Osteoblast (primary cell): ENCODE measurements around the gene PROX1. TPM values are rescaled to one million over a fixed set of nuclear protein-coding genes. Genes with fewer than 3 reads are reported as not detected.
A peak's percentile ranks its signal among the peaks of the same experiment; 100 is the strongest.

Experiments used
- DNase-seq: peaks from one replicate; pipeline ENCODE4 v3.0.0; 2011; ENCODE audit warnings: low spot score, mixed read lengths; ENCODE audit not compliant: insufficient read length; ENCODE audit errors: missing footprints
- H2AFZ ChIP-seq: 2 replicates; pipeline ENCODE4 v1.6.0; 2011; ENCODE audit warnings: mild to moderate bottlenecking, low read length
- H3K27ac ChIP-seq: 2 replicates; pipeline ENCODE4 v1.5.1; 2011; ENCODE audit warnings: mild to moderate bottlenecking, low read depth, low read length, moderate library complexity
- H3K27me3 ChIP-seq: 2 replicates; pipeline ENCODE4 v1.6.0; 2012; ENCODE audit warnings: mild to moderate bottlenecking, control low read depth, inconsistent platforms, low read length, moderate library complexity; ENCODE audit not compliant: insufficient read depth
- H3K36me3 ChIP-seq: 2 replicates; pipeline ENCODE4 v1.5.1; 2011; ENCODE audit warnings: mild to moderate bottlenecking, low read length, control low read depth, moderate library complexity; ENCODE audit not compliant: insufficient read depth
- H3K4me1 ChIP-seq: 2 replicates; pipeline ENCODE4 v1.5.1; 2011; ENCODE audit warnings: mild to moderate bottlenecking, low read length, control low read depth, moderate library complexity; ENCODE audit not compliant: insufficient read depth
- H3K4me2 ChIP-seq: 2 replicates; pipeline ENCODE4 v1.6.0; 2011; ENCODE audit warnings: mild to moderate bottlenecking, low read length; ENCODE audit not compliant: insufficient read depth
- H3K4me3 ChIP-seq: fragments of 200-600 bp; sonication (generic); 3 replicates; pipeline ENCODE4 v1.5.1; 2012; ENCODE audit warnings: mild to moderate bottlenecking, low read length, inconsistent platforms; ENCODE audit not compliant: insufficient read depth
- H3K79me2 ChIP-seq: 2 replicates; pipeline ENCODE4 v1.6.0; 2012; ENCODE audit warnings: mild to moderate bottlenecking, low read length, control low read depth, inconsistent platforms; ENCODE audit not compliant: insufficient read depth
- H3K9me3 ChIP-seq: 2 replicates; pipeline ENCODE4 v1.5.1; 2011; ENCODE audit warnings: low read depth, low read length, control low read depth
- H4K20me1 ChIP-seq: 2 replicates; pipeline ENCODE4 v1.6.0; 2012; ENCODE audit warnings: mild to moderate bottlenecking, low read length, control low read depth; ENCODE audit not compliant: insufficient read depth
- CTCF ChIP-seq: IDR thresholded peaks from 2 replicates; pipeline ENCODE4 v1.5.1; 2011; ENCODE audit warnings: mild to moderate bottlenecking, low read depth, low read length, moderate library complexity; ENCODE audit errors: extremely low read depth
- total RNA-seq: library from RNA; depleted of rRNA; stranded (reverse); fragments of >200 nt; gene quantifications from 2 replicates; pipeline ENCODE4 v1.2.3, GENCODE V29; 2012

Gene PROX1
- total RNA-seq = under 0.01 TPM in 2 replicates

GRCh38 chr1:213987927-213988506 is at the start of gene PROX1:
PROX1 (plus strand) TSS chr1:213987973; CDS start chr1:213996536, 8,563 bp downstream.
- Histone ChIP-seq H3K79me2 (no peaks in the 10 kb centered on the region), H3K27ac (peak within 1 kb of the TSS; percentile 33), H3K27me3 (peaks cover 62% of the 10 kb centered on the region), H4K20me1 (no peaks in the 10 kb centered on the region), H3K9me3 (no peaks in the 10 kb centered on the region), H3K4me2 (peak within 1 kb of the TSS; percentile 98), H2AFZ (peak within 1 kb of the TSS; percentile 96), H3K36me3 (no peaks in the 10 kb centered on the region), H3K4me3 (peak within 1 kb of the TSS; percentile 82), H3K4me1 (peaks cover 10% of the 10 kb centered on the region)
- TF ChIP-seq CTCF = no peak
- no peak for DNase-seq

- H2AFZ ChIP-seq = no peak overlapping the region
- no peaks in the 10 kb centered on the region for H3K9me3 ChIP-seq
- H3K4me3 ChIP-seq = no peak overlapping the region
- no peaks in the 10 kb centered on the region for H3K79me2 ChIP-seq
- no peaks in the 10 kb centered on the region for H3K27me3 ChIP-seq
- H3K27ac ChIP-seq = no peak overlapping the region
- no peak overlapping the region for H3K4me2 ChIP-seq
- H3K36me3 ChIP-seq = no peaks in the 10 kb centered on the region
- H3K4me1 ChIP-seq = no peaks in the 10 kb centered on the region
- no peak for TF ChIP-seq CTCF
- H4K20me1 ChIP-seq = no peaks in the 10 kb centered on the region
- no peak for DNase-seq
These were observed 49.0 kb upstream of the PROX1 start for GRCh38 chr1:213938776-213939175.

- no peak for DNase-seq
- no peaks in the 10 kb centered on the region for H3K27me3 ChIP-seq
- no peaks in the 10 kb centered on the region for H3K36me3 ChIP-seq
- H4K20me1 ChIP-seq = no peaks in the 10 kb centered on the region
- no peak for TF ChIP-seq CTCF
- no peak overlapping the region for H3K4me3 ChIP-seq
- no peaks in the 10 kb centered on the region for H3K79me2 ChIP-seq
- no peak overlapping the region for H3K27ac ChIP-seq
- H2AFZ ChIP-seq = no peak overlapping the region
- no peaks in the 10 kb centered on the region for H3K9me3 ChIP-seq
- no peaks in the 10 kb centered on the region for H3K4me1 ChIP-seq
- no peak overlapping the region for H3K4me2 ChIP-seq
These were observed 47.9 kb upstream of the PROX1 start for GRCh38 chr1:213939888-213940287.

- Histone ChIP-seq H3K27ac (no peak overlapping the region), H3K79me2 (no peaks in the 10 kb centered on the region), H3K9me3 (no peaks in the 10 kb centered on the region), H3K4me1 (no peaks in the 10 kb centered on the region), H4K20me1 (no peaks in the 10 kb centered on the region), H2AFZ (no peak overlapping the region), H3K4me3 (no peak overlapping the region), H3K36me3 (no peaks in the 10 kb centered on the region), H3K27me3 (no peaks in the 10 kb centered on the region), H3K4me2 (no peak overlapping the region)
- DNase-seq = no peak
- TF ChIP-seq CTCF = no peak
These were observed 46.8 kb upstream of the PROX1 start for GRCh38 chr1:213940947-213941346.
